GM19240 (cell line): Measurements from ENCODE around the gene SLC6A8.
"Not testable (repeated sequence)": the region's sequence is repeated elsewhere in the genome, so short reads cannot be mapped to it uniquely, and the experiment has no call there.

ENCODE experiments used
- DNase-seq: peaks from one replicate; pipeline ENCODE4 v3.0.0; 2011; ENCODE audit warnings: low spot score; ENCODE audit not compliant: insufficient read length

SLC6A8 gene

GRCh38 chrX:153671589-153672530, 15.9 kb upstream of the SLC6A8 start:
- no peak for DNase-seq

- DNase-seq, result no peak
These were observed 14.9 kb upstream of the SLC6A8 start for GRCh38 chrX:153672531-153673427.

- no peak for DNase-seq
These were observed 14.1 kb upstream of the SLC6A8 start, which contains the start of gene PNCK for GRCh38 chrX:153673428-153674218. PNCK (minus strand) TSS chrX:153673813; CDS start chrX:153673076, 737 bp downstream.

GRCh38 chrX:153674219-153674851, 13.4 kb upstream of the SLC6A8 start:
- DNase-seq, result no peak

GRCh38 chrX:153681175-153681574, 6.6 kb upstream of the SLC6A8 start:
- no peak for DNase-seq

GRCh38 chrX:153683486-153683885, 4.2 kb upstream of the SLC6A8 start:
- DNase-seq, result not testable (repeated sequence)

- no peak for DNase-seq
These were observed 3.1 kb upstream of the SLC6A8 start for GRCh38 chrX:153684467-153685155.

GRCh38 chrX:153685156-153685536, 2.6 kb upstream of the SLC6A8 start:
- DNase-seq, result no peak

GRCh38 chrX:153685751-153686696, 1.7 kb upstream of the SLC6A8 start:
- DNase-seq, result no peak

- DNase-seq, result no peak
These were observed 1.0 kb upstream of the SLC6A8 start for GRCh38 chrX:153686711-153687110.

- no peak for DNase-seq
These were observed 345 bp downstream of the SLC6A8 start for GRCh38 chrX:153688071-153688470.

GRCh38 chrX:153688506-153688905, 780 bp downstream of the SLC6A8 start:
- DNase-seq, result no peak

GRCh38 chrX:153688911-153689590, 1.3 kb downstream of the SLC6A8 start:
- DNase-seq, result no peak

GRCh38 chrX:153689654-153690465, 2.1 kb downstream of the SLC6A8 start:
- no peak for DNase-seq

- no peak for DNase-seq
These were observed 2.7 kb downstream of the SLC6A8 start for GRCh38 chrX:153690466-153690865.

GRCh38 chrX:153691032-153691827, 3.5 kb downstream of the SLC6A8 start:
- DNase-seq, result not testable (repeated sequence)

- no peak for DNase-seq
These were observed 4.3 kb downstream of the SLC6A8 start for GRCh38 chrX:153692003-153692402.
